Heart right ventricle (tissue), 16 donors: Measurements from ENCODE around the gene ULK2. TPM values are rescaled to one million over a fixed set of nuclear protein-coding genes. Genes with fewer than 3 reads are reported as not detected.

Source experiments
- ATAC-seq, 8 donors: fragments of 200-7000 bp; cut with Tn5 transposase; one replicate each; pipeline ENCODE4 v1.9.1; 2020; ENCODE audit warnings: mild to moderate bottlenecking in 8 of 8, moderate library complexity in 8 of 8, moderate number of reproducible peaks in 1 of 8
- DNase-seq, 2 donors: peaks; one replicate each; pipeline ENCODE4 v3.0.0-alpha.2; 2020
- H3K27ac ChIP-seq, 10 donors: fragments of 200-600 bp; sonication (generic) in 2 of 10; one replicate each; pipeline versions ENCODE4 v1.5.0 to v1.8.0; 2020 to 2022; ENCODE audit warnings: mild to moderate bottlenecking in 3 of 10
- H3K27me3 ChIP-seq, 7 donors: fragments of 200-600 bp; one replicate each; pipeline ENCODE4 v1.8.0; 2021 to 2022; ENCODE audit warnings: mild to moderate bottlenecking in 2 of 7
- H3K36me3 ChIP-seq, 9 donors: fragments of 200-600 bp; sonication (generic) in 1 of 9; one replicate each; pipeline versions ENCODE4 v1.5.0 to v1.8.0; 2020 to 2022; ENCODE audit warnings: mild to moderate bottlenecking in 2 of 9
- H3K4me1 ChIP-seq, 9 donors: fragments of 200-600 bp; sonication (generic) in 1 of 9; one replicate each; pipeline versions ENCODE4 v1.5.0 to v1.8.0; 2020 to 2022; ENCODE audit warnings: mild to moderate bottlenecking in 4 of 9
- H3K4me3 ChIP-seq, 10 donors: fragments of 200-600 bp; sonication (generic) in 2 of 10; one replicate each; pipeline versions ENCODE4 v1.5.0 to v1.8.0; 2020 to 2022; ENCODE audit warnings: mild to moderate bottlenecking in 7 of 10, moderate library complexity in 2 of 10
- H3K9me3 ChIP-seq, 11 donors: fragments of 200-600 bp in 10 of 11; sonication (generic) in 2 of 11; one replicate each; pipeline versions ENCODE4 v1.5.0 to v1.8.0; 2013 to 2022; ENCODE audit warnings: mild to moderate bottlenecking in 2 of 11, control low read depth in 1 of 11, moderate library complexity in 1 of 11
- CTCF ChIP-seq, 9 donors: fragments of 200-600 bp; sonication (generic) in 2 of 9; IDR thresholded peaks; one replicate each; pipeline versions ENCODE4 v1.5.0 to v1.8.0; 2021 to 2022; ENCODE audit warnings: antibody characterized with exemption in 9 of 9, mild to moderate bottlenecking in 5 of 9, moderate library complexity in 1 of 9
- WGBS, 2 donors: extraction: QIAGEN DNeasy Blood & Tissue Kit; methylation state at CpG; one replicate each; pipeline ENCODE4 v1.1.7; 2013; ENCODE audit warnings: inconsistent platforms in 1 of 2; 5-methylcytosine and 5-hydroxymethylcytosine counted together
- intact Hi-C, 10 donors: fragments of 100-400 bp; cut with DNase I; formaldehyde crosslinking; loops; one replicate each; pipeline versions ENCODE4 v1.11.1 to v1.14.2; 2022
- polyA plus RNA-seq, 2 donors: library from polyadenylated mRNA; stranded (reverse); fragments of 200-250 nt; gene quantifications; one replicate each; pipeline ENCODE4 v1.2.3, GENCODE V29; 2013
- total RNA-seq, 10 donors: library from RNA; stranded (reverse); fragmentation: NEBNext Ultra II Directional in 3 of 10; extraction: Animal tissue kit (Norgen Biotek cat#: 25700) in 3 of 10; gene quantifications; one replicate each; pipeline versions ENCODE4 v1.2.1 to v1.2.4, GENCODE V29; 2021 to 2023
- donor health status: Arrhythmogenic right ventricular cardiomyopathy.
- donor health status: ischemic (EF 13 %, LVEDD 7.1; RV severe dilation, severe dysfunction).
- donor health status: healthy with polysubstance abuse.
- donor health status: DM: no; HTN: yes; CAD: no.
- donor health status: DM: no; HTN: no; CAD: no.
- donor health status: ischemic (EF 25% LVEDD 6.9; RV normal size, moderate dysfunction).
- donor health status: ischemic (EF 25% LVEDD 5.7; RV mildly dilated, moderate dysfunction).
- donor health status: healthy.
- donor health status: DM: yes; HTN: yes; CAD: no.
- donor health status: Ischemic cardiomyopathy.
- donor health status: ischemic (EF 35%, LVEDD 5.7; RV mildly dilated, moderate dysfunction).
- donor health status: nonischemic (EF 11% LVEDD 7.7; RV severe dilation, severe dysfunction).
- donor health status: DM: yes; HTN: yes; CAD: no.
- donor health status: PGD.
- donor health status: ischemic (EF 29% LVEDD 5.4; RV normal size, mild dysfunction).
- donor health status: nonischemic (EF 23%, LVEDD 6.1; RV moderate dilation, normal function).

ULK2 gene
- total and polyA plus RNA-seq, 12 donors, result 2.9 to 23.7 (median 16.7) TPM

GRCh38 chr17:19729900-19730299 is 137.8 kb downstream of the ULK2 start:
- no peaks in the 10 kb centered on the region for H3K9me3 ChIP-seq
- H3K27ac ChIP-seq, result no peak overlapping the region
- no peak overlapping the region for H3K4me3 ChIP-seq
- H3K4me1 ChIP-seq, result peaks cover 11 to 43% (median 23%) of the 10 kb centered on the region in 9 donors
- 93 to 95% methylated on average over 6 of the region's 6 CpGs for WGBS, 2 donors
- DNase-seq (no peak), ATAC-seq (no peak)
- H3K36me3 ChIP-seq, result no peaks in the 10 kb centered on the region
- no peaks in the 10 kb centered on the region for H3K27me3 ChIP-seq
- no peak for TF ChIP-seq CTCF (IDR thresholded peaks at IDR 0.05)
- intact Hi-C loops, result no loop called here

GRCh38 chr17:19728084-19728495 is 139.6 kb downstream of the ULK2 start:
- 3 to 9% methylated on average over 7 of the region's 7 CpGs for WGBS, 2 donors
- Histone ChIP-seq H3K4me3 (no peak overlapping the region), H3K4me1 (peaks cover 11 to 54% (median 28%) of the 10 kb centered on the region in 9 donors)

GRCh38 chr17:19727501-19728078 is 140.1 kb downstream of the ULK2 start:
- H3K27ac ChIP-seq, result peak overlapping the region; percentile 83 to 94 (median 89)
- H3K4me3 ChIP-seq, result no peak overlapping the region
- DNase-seq (peak in 1 of 2 donors; percentile 80), ATAC-seq (peak; percentile 73 to 90 (median 81))
- no peaks in the 10 kb centered on the region for H3K9me3 ChIP-seq
- H3K36me3 ChIP-seq, result no peaks in the 10 kb centered on the region
- intact Hi-C loops, result no loop called here
- H3K27me3 ChIP-seq, result no peaks in the 10 kb centered on the region
- peaks cover 11 to 54% (median 28%) of the 10 kb centered on the region in 9 donors for H3K4me1 ChIP-seq
- TF ChIP-seq CTCF (IDR thresholded peaks at IDR 0.05), result no peak
- WGBS, 2 donors, result 23 to 26% methylated on average over 4 of the region's 4 CpGs

More at GRCh38 chr17:19728084-19728495, 139.6 kb downstream of the ULK2 start:
- intact Hi-C loops, result no loop called here
- no peaks in the 10 kb centered on the region for H3K9me3 ChIP-seq
- peak overlapping the region; percentile 83 to 94 (median 89) for H3K27ac ChIP-seq
- no peak for TF ChIP-seq CTCF (IDR thresholded peaks at IDR 0.05)
- H3K36me3 ChIP-seq, result no peaks in the 10 kb centered on the region
- DNase-seq (peak; percentile 77 to 86), ATAC-seq (peak; percentile 74 to 90 (median 84))
- no peaks in the 10 kb centered on the region for H3K27me3 ChIP-seq

- H3K4me1 ChIP-seq, result peaks cover 11 to 54% (median 28%) of the 10 kb centered on the region in 9 donors
- DNase-seq (no peak), ATAC-seq (peak in 1 of 8 donors; percentile 15)
- H3K27ac ChIP-seq, result peak overlapping the region; percentile 83 to 94 (median 89)
- intact Hi-C loops, result no loop called here
- H3K9me3 ChIP-seq, result no peaks in the 10 kb centered on the region
- no peaks in the 10 kb centered on the region for H3K36me3 ChIP-seq
- H3K27me3 ChIP-seq, result no peaks in the 10 kb centered on the region
- TF ChIP-seq CTCF (IDR thresholded peaks at IDR 0.05), result no peak
- no peak overlapping the region for H3K4me3 ChIP-seq
- WGBS, 2 donors, result 75 to 76% methylated on average over 7 of the region's 7 CpGs
These were observed 140.9 kb downstream of the ULK2 start for GRCh38 chr17:19726631-19727376.
